Suprapubic skin (tissue), 3 donors: ENCODE results near the gene C1orf174.

ENCODE experiments used
- EP300 ChIP-seq: sonication (generic); formaldehyde crosslinking; IDR thresholded peaks from one replicate; pipeline ENCODE4 v1.6.1; 2017; ENCODE audit warnings: antibody characterized with exemption
- POLR2A ChIP-seq, 2 donors: fragments of 450-650 bp; IDR thresholded peaks; one replicate each; pipeline ENCODE4 v1.6.1; 2017; ENCODE audit warnings: antibody characterized with exemption in 2 of 2, mild to moderate bottlenecking in 2 of 2, moderate library complexity in 2 of 2
- TF ChIP-seq, protein P1 (sequence below), 2 donors: fragments of 200-600 bp in 1 of 2; fragments of 450-650 bp in 1 of 2; sonication (generic) in 1 of 2; IDR thresholded peaks; one replicate each; pipeline ENCODE4 v1.5.1; 2016 to 2019; ENCODE audit warnings: antibody characterized with exemption in 2 of 2, mild to moderate bottlenecking in 1 of 2, moderate library complexity in 1 of 2

GRCh38 chr1:3923378-3924185, 23.5 kb upstream of the C1orf174 start:
- no peak for TF ChIP-seq POLR2A (IDR thresholded peaks at IDR 0.05)
- TF ChIP-seq, protein P1, sequence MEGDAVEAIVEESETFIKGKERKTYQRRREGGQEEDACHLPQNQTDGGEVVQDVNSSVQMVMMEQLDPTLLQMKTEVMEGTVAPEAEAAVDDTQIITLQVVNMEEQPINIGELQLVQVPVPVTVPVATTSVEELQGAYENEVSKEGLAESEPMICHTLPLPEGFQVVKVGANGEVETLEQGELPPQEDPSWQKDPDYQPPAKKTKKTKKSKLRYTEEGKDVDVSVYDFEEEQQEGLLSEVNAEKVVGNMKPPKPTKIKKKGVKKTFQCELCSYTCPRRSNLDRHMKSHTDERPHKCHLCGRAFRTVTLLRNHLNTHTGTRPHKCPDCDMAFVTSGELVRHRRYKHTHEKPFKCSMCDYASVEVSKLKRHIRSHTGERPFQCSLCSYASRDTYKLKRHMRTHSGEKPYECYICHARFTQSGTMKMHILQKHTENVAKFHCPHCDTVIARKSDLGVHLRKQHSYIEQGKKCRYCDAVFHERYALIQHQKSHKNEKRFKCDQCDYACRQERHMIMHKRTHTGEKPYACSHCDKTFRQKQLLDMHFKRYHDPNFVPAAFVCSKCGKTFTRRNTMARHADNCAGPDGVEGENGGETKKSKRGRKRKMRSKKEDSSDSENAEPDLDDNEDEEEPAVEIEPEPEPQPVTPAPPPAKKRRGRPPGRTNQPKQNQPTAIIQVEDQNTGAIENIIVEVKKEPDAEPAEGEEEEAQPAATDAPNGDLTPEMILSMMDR (IDR thresholded peaks at IDR 0.05): no peak
- no peak for TF ChIP-seq EP300
